ENCODE data around the gene SRGAP1.

SRGAP1 gene

GRCh38 chr12:63966606-63966975 lies 122.1 kb downstream of the SRGAP1 start:
- no peak overlapping the region for H2AFZ ChIP-seq (ENCODE audit: low read length)
- H3K4me1 ChIP-seq (ENCODE audit: low read length): no peaks in the 10 kb centered on the region
- no peak for DNase-seq
- H3K79me2 ChIP-seq (ENCODE audit: low read length): no peaks in the 10 kb centered on the region
- TF ChIP-seq CTCF (IDR thresholded peaks at IDR 0.05; ENCODE audit: low read length): no peak
- no peak for TF ChIP-seq EZH2 (optimal IDR thresholded peaks at IDR 0.05; ENCODE audit: low read depth, low read length)
- no peaks in the 10 kb centered on the region for H3K9me2 ChIP-seq (replicated peaks; ENCODE audit: insufficient read depth, low read length)
- H3K27me3 ChIP-seq (replicated peaks; ENCODE audit: insufficient read depth, low read length): no peaks in the 10 kb centered on the region
- no peaks in the 10 kb centered on the region for H3F3A ChIP-seq (ENCODE audit: insufficient read depth, low read length)
- no peaks in the 10 kb centered on the region for H3K9me3 ChIP-seq (replicated peaks; ENCODE audit: insufficient read depth, low read length)
- no peak overlapping the region for H3K4me3 ChIP-seq (ENCODE audit: low read length)
- H3K27ac ChIP-seq (ENCODE audit: low read length): no peak overlapping the region
- H4K20me1 ChIP-seq (ENCODE audit: insufficient read depth, low read length): no peaks in the 10 kb centered on the region
- H3K9ac ChIP-seq (ENCODE audit: low read length): no peak overlapping the region
- no peaks in the 10 kb centered on the region for H3K36me3 ChIP-seq (replicated peaks; ENCODE audit: insufficient read depth, low read length)
- no peak overlapping the region for H3K4me2 ChIP-seq (ENCODE audit: low read depth, low read length)

- Histone ChIP-seq H3F3A (ENCODE audit: insufficient read depth, low read length) (no peaks in the 10 kb centered on the region), H3K27ac (ENCODE audit: low read length) (no peak overlapping the region), H3K9me2 (replicated peaks; ENCODE audit: insufficient read depth, low read length) (no peaks in the 10 kb centered on the region), H3K4me2 (ENCODE audit: low read depth, low read length) (no peak overlapping the region), H4K20me1 (ENCODE audit: insufficient read depth, low read length) (no peaks in the 10 kb centered on the region), H3K36me3 (replicated peaks; ENCODE audit: insufficient read depth, low read length) (no peaks in the 10 kb centered on the region), H2AFZ (ENCODE audit: low read length) (no peak overlapping the region), H3K27me3 (replicated peaks; ENCODE audit: insufficient read depth, low read length) (no peaks in the 10 kb centered on the region), H3K4me3 (ENCODE audit: low read length) (no peak overlapping the region), H3K9ac (ENCODE audit: low read length) (no peak overlapping the region), H3K4me1 (ENCODE audit: low read length) (no peaks in the 10 kb centered on the region), H3K9me3 (replicated peaks; ENCODE audit: insufficient read depth, low read length) (no peaks in the 10 kb centered on the region), H3K79me2 (ENCODE audit: low read length) (no peaks in the 10 kb centered on the region)
- no peak for DNase-seq
- no peak for TF ChIP-seq EZH2 (optimal IDR thresholded peaks at IDR 0.05; ENCODE audit: low read depth, low read length)
- no peak for TF ChIP-seq EZH2phosphoT487 (IDR thresholded peaks at IDR 0.05; ENCODE audit: low read length)
- no peak for TF ChIP-seq CTCF (IDR thresholded peaks at IDR 0.05; ENCODE audit: low read length)
These were observed 123.1 kb downstream of the SRGAP1 start for GRCh38 chr12:63967358-63968145.

- Histone ChIP-seq H3K9me2 (replicated peaks; ENCODE audit: insufficient read depth, low read length) (no peaks in the 10 kb centered on the region), H3F3A (ENCODE audit: insufficient read depth, low read length) (no peaks in the 10 kb centered on the region), H3K27ac (ENCODE audit: low read length) (no peak overlapping the region), H4K20me1 (ENCODE audit: insufficient read depth, low read length) (no peaks in the 10 kb centered on the region), H2AFZ (ENCODE audit: low read length) (no peak overlapping the region), H3K4me2 (ENCODE audit: low read depth, low read length) (no peak overlapping the region), H3K9me3 (replicated peaks; ENCODE audit: insufficient read depth, low read length) (no peaks in the 10 kb centered on the region), H3K4me1 (ENCODE audit: low read length) (no peaks in the 10 kb centered on the region), H3K36me3 (replicated peaks; ENCODE audit: insufficient read depth, low read length) (no peaks in the 10 kb centered on the region), H3K9ac (ENCODE audit: low read length) (no peak overlapping the region), H3K27me3 (replicated peaks; ENCODE audit: insufficient read depth, low read length) (no peaks in the 10 kb centered on the region), H3K79me2 (ENCODE audit: low read length) (no peaks in the 10 kb centered on the region), H3K4me3 (ENCODE audit: low read length) (no peak overlapping the region)
- TF ChIP-seq EZH2 (optimal IDR thresholded peaks at IDR 0.05; ENCODE audit: low read depth, low read length): no peak
- TF ChIP-seq CTCF (IDR thresholded peaks at IDR 0.05; ENCODE audit: low read length): no peak
- TF ChIP-seq EZH2phosphoT487 (IDR thresholded peaks at IDR 0.05; ENCODE audit: low read length): no peak
- DNase-seq: no peak
These were observed 124.2 kb downstream of the SRGAP1 start for GRCh38 chr12:63968673-63969072.
